Measurements from ENCODE around the gene RFX8.
"Not testable (repeated sequence)": the region's sequence is repeated elsewhere in the genome, so short reads cannot be mapped to it uniquely, and the experiment has no call there.

The RFX8 gene

GRCh38 chr2:101474731-101475384 lies at the start of gene RFX8:
RFX8 (minus strand) TSS chr2:101475112; CDS start chr2:101466848, 8,264 bp downstream.
- DNase-seq = no peak

- no peak for DNase-seq
Observed at GRCh38 chr2:101521487-101521886, 46.6 kb upstream of the RFX8 start.

- DNase-seq = no peak
Observed at GRCh38 chr2:101520246-101520645, 45.3 kb upstream of the RFX8 start.

- DNase-seq = peak; percentile 11
Observed at GRCh38 chr2:101518578-101519492, 43.9 kb upstream of the RFX8 start.

GRCh38 chr2:101517758-101518271 lies 42.9 kb upstream of the RFX8 start:
- DNase-seq = no peak

GRCh38 chr2:101516823-101517690 lies 42.1 kb upstream of the RFX8 start:
- no peak for DNase-seq

GRCh38 chr2:101516349-101516748 lies 41.4 kb upstream of the RFX8 start:
- DNase-seq = no peak

GRCh38 chr2:101515477-101515876 lies 40.6 kb upstream of the RFX8 start:
- no peak for DNase-seq

- DNase-seq = no peak
Observed at GRCh38 chr2:101512993-101513392, 38.1 kb upstream of the RFX8 start.

GRCh38 chr2:101511381-101511780 lies 36.5 kb upstream of the RFX8 start:
- no peak for DNase-seq

- DNase-seq = no peak
Observed at GRCh38 chr2:101509499-101510284, 34.8 kb upstream of the RFX8 start.

- DNase-seq = no peak
Observed at GRCh38 chr2:101508636-101509035, 33.7 kb upstream of the RFX8 start.

GRCh38 chr2:101505276-101505675 lies 30.4 kb upstream of the RFX8 start:
- DNase-seq = not testable (repeated sequence)

GRCh38 chr2:101504744-101505143 lies 29.8 kb upstream of the RFX8 start:
- DNase-seq = not testable (repeated sequence)

- no peak for DNase-seq
Observed at GRCh38 chr2:101502095-101502494, 27.2 kb upstream of the RFX8 start.

- no peak for DNase-seq
Observed at GRCh38 chr2:101501443-101501842, 26.5 kb upstream of the RFX8 start.

GRCh38 chr2:101500860-101501259 lies 25.9 kb upstream of the RFX8 start:
- no peak for DNase-seq

GRCh38 chr2:101500180-101500579 lies 25.3 kb upstream of the RFX8 start:
- no peak for DNase-seq

- DNase-seq = no peak
Observed at GRCh38 chr2:101496279-101496678, 21.4 kb upstream of the RFX8 start.

- no peak for DNase-seq
Observed at GRCh38 chr2:101492936-101493473, 18.1 kb upstream of the RFX8 start.

GRCh38 chr2:101486994-101487393 lies 12.1 kb upstream of the RFX8 start:
- no peak for DNase-seq

GRCh38 chr2:101486258-101486701 lies 11.4 kb upstream of the RFX8 start:
- no peak for DNase-seq
